ENCODE measurements around the gene TRDN. TPM values are rescaled to one million over a fixed set of nuclear protein-coding genes. Genes with fewer than 3 reads are reported as not detected.
"Not testable (repeated sequence)": the region's sequence is repeated elsewhere in the genome, so short reads cannot be mapped to it uniquely, and the experiment has no call there.

The TRDN gene
- total RNA-seq, 1 donor from 2014 or later: 0.34 TPM

DNA sequence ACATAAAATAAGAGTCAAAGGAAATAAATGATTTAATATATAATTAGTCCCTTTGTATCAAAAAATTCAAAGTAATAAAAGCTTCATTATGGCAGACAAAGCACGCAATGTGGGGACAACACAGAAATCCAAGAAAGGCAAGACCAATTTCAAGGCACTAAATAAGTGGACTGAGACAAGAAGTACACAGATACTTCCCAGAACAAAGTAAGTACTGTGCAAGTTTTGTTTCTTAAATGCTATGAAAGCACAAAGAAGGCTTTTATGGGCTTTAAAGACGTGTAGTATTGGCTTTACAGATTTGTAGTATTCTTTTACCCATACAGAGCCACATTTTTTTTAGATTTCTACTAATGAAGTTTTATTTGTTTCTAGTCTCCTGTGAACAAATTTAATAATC, 174.6 kb downstream of the TRDN start:
- Mint-ChIP-seq H3K27ac (no peak overlapping the region), H3K27me3 (ENCODE audit: low read depth) (no peaks in the 10 kb centered on the region), H3K36me3 (no peaks in the 10 kb centered on the region), H3K9me3 (peaks cover 5% of the 10 kb centered on the region), H3K4me1 (peaks cover 10% of the 10 kb centered on the region), H3K4me3 (no peak overlapping the region)
- DNase-seq (ENCODE audit: low spot score in 2 of 2, unreplicated experiment in 2 of 2): no peak
- TF ChIP-seq CTCF (IDR thresholded peaks at IDR 0.05; ENCODE audit: unreplicated experiment): no peak

DNA sequence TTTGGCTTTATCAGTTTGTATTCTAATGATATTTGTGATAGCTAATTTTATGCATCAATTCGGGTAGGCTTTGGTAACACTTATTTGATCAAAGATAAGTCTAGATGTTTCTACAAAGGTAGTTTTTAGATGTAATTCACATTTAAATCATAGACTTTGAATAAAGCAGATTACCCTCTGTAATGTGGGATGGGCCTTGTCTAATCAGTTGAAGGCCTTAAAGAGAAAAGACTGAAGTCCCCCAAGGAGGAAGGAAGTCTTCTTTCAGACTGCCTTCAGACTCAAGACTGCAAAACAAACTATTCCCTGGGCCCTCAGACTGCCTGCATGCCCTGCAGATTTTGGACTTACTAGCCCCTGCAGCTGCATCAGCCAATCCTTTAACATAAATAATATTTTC, 178.5 kb downstream of the TRDN start:
- Mint-ChIP-seq H3K4me3 (no peak overlapping the region), H3K27me3 (ENCODE audit: low read depth) (no peaks in the 10 kb centered on the region), H3K36me3 (no peaks in the 10 kb centered on the region), H3K4me1 (no peaks in the 10 kb centered on the region), H3K9me3 (peaks cover 13% of the 10 kb centered on the region), H3K27ac (no peak overlapping the region)
- TF ChIP-seq CTCF (IDR thresholded peaks at IDR 0.05; ENCODE audit: unreplicated experiment): no peak
- no peak for DNase-seq (ENCODE audit: low spot score in 2 of 2, unreplicated experiment in 2 of 2)

GRCh38 chr6:123456836-123457235, 179.9 kb downstream of the TRDN start:
- DNase-seq (ENCODE audit: low spot score in 2 of 2, unreplicated experiment in 2 of 2): no peak
- TF ChIP-seq CTCF (IDR thresholded peaks at IDR 0.05; ENCODE audit: unreplicated experiment): no peak
- Mint-ChIP-seq H3K27ac (no peak overlapping the region), H3K36me3 (no peaks in the 10 kb centered on the region), H3K4me3 (no peak overlapping the region), H3K27me3 (ENCODE audit: low read depth) (no peaks in the 10 kb centered on the region), H3K4me1 (no peaks in the 10 kb centered on the region), H3K9me3 (peaks cover 27% of the 10 kb centered on the region)

DNA sequence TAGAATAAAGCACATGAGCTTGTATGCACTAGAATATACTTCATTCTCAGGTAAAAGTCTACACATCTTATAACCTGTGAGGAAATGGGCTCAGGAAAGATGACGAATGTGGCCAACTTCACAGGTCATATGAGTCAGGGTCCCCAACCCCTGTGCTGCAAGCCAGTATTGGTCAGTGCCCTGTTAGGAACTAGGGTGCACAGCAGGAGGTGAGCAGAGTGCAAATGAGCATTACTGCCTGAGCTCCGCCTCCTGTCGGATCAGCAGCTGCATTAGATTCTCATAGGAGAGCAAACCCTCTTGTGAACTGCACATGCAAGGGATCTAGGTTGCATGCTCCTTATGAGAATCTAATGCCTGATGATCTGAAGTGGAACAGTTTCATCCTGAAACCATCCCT, 182.3 kb downstream of the TRDN start:
- no peak for TF ChIP-seq CTCF (IDR thresholded peaks at IDR 0.05; ENCODE audit: unreplicated experiment)
- Mint-ChIP-seq H3K9me3 (peaks cover 42% of the 10 kb centered on the region), H3K27me3 (ENCODE audit: low read depth) (no peaks in the 10 kb centered on the region), H3K36me3 (no peaks in the 10 kb centered on the region), H3K27ac (no peak overlapping the region), H3K4me1 (no peaks in the 10 kb centered on the region), H3K4me3 (no peak overlapping the region)
- DNase-seq (ENCODE audit: low spot score in 2 of 2, unreplicated experiment in 2 of 2): no peak

DNA sequence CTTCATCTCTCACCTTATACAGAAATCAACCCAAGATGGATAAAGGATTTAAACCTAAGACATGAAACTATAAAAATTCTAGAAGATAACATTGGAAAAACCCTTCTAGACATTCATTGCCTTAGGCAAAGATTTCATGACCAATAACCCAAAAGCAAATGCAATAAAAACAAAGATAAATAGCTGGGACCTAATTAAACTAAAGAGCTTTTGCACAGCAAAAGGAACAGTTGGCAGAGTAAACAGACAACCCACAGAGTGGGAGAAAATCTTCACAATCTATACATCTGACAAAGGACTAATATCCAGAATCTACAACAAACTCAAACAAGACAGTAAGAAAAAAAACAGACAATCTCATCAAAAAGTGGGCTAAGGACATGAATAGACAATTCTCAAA, 183.7 kb downstream of the TRDN start:
- not testable (repeated sequence) for H3K27me3 Mint-ChIP-seq (ENCODE audit: low read depth); DNase-seq (ENCODE audit: low spot score in 2 of 2, unreplicated experiment in 2 of 2); H3K36me3 Mint-ChIP-seq; H3K4me1 Mint-ChIP-seq; H3K27ac Mint-ChIP-seq; H3K4me3 Mint-ChIP-seq
- H3K9me3 Mint-ChIP-seq: peaks cover 41% of the 10 kb centered on the region

DNA sequence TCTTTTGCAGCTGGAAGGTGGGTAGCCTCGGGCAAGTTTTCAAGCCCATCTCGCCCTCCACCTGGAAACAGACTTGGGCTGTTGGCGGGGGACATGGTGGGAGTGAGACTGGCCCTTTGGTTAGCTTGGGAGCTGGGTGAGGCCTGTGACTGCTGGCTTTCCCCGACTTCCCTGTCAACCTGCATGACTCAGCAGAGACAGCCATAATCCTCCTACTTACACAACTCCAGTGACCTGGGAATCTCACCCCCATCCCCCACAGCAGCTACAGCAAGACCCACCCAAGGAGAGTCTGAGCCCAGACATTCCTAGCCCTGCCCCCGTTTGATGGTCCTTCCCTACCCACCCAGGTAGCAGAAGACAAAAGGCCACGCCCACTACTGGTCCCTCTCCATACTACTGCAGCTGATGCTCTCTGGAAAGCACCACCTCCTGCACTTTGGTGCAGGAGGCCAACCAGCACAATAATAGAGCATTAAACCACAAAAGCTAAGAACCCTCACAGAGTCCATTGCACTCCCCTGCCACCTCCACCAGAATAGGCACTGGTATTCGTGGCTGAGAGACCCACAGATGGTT, 188.4 kb downstream of the TRDN start:
- Mint-ChIP-seq H3K36me3 (no peaks in the 10 kb centered on the region), H3K4me1 (no peaks in the 10 kb centered on the region), H3K9me3 (peaks cover 42% of the 10 kb centered on the region), H3K27me3 (ENCODE audit: low read depth) (no peaks in the 10 kb centered on the region), H3K27ac (no peak overlapping the region), H3K4me3 (no peak overlapping the region)
- DNase-seq (ENCODE audit: low spot score in 2 of 2, unreplicated experiment in 2 of 2): no peak
- TF ChIP-seq CTCF (IDR thresholded peaks at IDR 0.05; ENCODE audit: unreplicated experiment): no peak
